Coronary artery (tissue), 2 donors: ENCODE measurements around the gene SRPX.

ENCODE experiments used
- DNase-seq: peaks from one replicate; pipeline ENCODE4 v3.0.0-alpha.2; 2017; ENCODE audit warnings: low spot score
- H3K27ac ChIP-seq, 2 donors: fragments of 200-600 bp; sonication (generic); one replicate each; pipeline ENCODE4 v1.5.1; 2016 to 2019
- H3K4me3 ChIP-seq: fragments of 200-600 bp; sonication (generic); 2 replicates; pipeline ENCODE4 v1.5.1; 2016; ENCODE audit warnings: mild to moderate bottlenecking, moderate library complexity
- TF ChIP-seq, protein P1 (sequence below): fragments of 200-600 bp; sonication (generic); IDR thresholded peaks from one replicate; pipeline ENCODE4 v1.5.1; 2019; ENCODE audit warnings: antibody characterized with exemption

The SRPX gene

DNA sequence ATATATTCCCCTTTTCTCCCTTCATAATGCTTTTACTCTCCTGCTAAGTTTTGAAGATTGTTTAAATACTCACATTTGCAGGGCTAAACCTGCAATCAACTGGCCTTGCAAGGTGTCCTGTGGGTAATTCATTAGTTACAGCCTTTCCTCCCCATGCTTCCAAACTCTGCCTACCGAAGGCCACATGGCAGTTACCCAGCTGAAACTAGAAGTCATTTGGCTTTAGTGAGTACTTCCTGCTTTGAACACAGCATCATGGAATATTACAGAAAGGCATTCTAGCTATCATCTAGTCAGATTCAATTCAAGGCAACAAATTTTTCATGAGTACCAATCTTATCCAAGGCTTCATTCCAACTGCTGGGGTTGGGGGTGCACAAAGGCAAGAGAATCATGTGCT lies 55.6 kb downstream of the SRPX start:
- Histone ChIP-seq H3K27ac (no peak overlapping the region), H3K4me3 (no peak overlapping the region)
- TF ChIP-seq, protein P1, sequence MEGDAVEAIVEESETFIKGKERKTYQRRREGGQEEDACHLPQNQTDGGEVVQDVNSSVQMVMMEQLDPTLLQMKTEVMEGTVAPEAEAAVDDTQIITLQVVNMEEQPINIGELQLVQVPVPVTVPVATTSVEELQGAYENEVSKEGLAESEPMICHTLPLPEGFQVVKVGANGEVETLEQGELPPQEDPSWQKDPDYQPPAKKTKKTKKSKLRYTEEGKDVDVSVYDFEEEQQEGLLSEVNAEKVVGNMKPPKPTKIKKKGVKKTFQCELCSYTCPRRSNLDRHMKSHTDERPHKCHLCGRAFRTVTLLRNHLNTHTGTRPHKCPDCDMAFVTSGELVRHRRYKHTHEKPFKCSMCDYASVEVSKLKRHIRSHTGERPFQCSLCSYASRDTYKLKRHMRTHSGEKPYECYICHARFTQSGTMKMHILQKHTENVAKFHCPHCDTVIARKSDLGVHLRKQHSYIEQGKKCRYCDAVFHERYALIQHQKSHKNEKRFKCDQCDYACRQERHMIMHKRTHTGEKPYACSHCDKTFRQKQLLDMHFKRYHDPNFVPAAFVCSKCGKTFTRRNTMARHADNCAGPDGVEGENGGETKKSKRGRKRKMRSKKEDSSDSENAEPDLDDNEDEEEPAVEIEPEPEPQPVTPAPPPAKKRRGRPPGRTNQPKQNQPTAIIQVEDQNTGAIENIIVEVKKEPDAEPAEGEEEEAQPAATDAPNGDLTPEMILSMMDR: no peak
- DNase-seq: no peak

DNA sequence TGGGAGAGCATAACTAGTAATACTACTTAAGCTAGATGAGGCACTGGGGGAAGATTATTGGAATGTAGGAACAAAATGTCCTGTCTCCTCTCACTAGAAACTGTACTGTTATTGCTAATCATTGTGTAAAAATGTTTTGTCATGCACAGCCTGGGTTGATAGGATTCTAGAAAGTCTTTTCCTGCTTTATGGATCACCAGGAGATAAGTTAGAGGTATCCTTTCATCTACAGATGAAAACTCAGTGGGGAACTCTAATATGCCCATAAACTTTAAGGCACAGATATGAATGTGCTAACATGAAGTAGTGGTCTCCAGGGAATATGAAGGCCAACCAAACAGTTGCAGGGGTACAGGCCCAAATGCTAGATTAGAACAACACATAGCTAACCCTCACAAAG lies 57.5 kb downstream of the SRPX start:
- no peak overlapping the region for H3K4me3 ChIP-seq
- no peak overlapping the region for H3K27ac ChIP-seq
- TF ChIP-seq, protein P1: no peak
- DNase-seq: no peak

DNA sequence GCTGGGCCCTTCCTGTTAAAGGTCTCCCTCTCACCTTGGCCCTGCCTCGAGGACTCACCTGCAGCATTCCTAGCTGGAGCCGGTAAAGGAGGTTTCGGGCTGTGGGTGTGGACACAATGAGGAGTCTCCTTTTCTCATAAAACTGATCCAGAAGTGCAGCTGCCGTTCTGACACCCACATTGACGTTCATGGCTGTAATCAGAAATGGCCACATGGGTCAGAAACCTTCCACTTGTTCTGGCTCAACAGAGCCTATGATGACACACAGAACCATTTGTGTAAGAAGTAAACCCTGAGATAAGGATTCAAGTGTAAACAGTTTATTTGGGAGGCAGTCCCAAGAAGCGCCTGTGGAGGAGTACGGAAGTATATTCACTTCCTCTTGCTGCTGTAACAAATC lies 63.8 kb downstream of the SRPX start:
- no peak for DNase-seq
- Histone ChIP-seq H3K4me3 (no peak overlapping the region), H3K27ac (no peak overlapping the region)
- TF ChIP-seq, protein P1: no peak

DNA sequence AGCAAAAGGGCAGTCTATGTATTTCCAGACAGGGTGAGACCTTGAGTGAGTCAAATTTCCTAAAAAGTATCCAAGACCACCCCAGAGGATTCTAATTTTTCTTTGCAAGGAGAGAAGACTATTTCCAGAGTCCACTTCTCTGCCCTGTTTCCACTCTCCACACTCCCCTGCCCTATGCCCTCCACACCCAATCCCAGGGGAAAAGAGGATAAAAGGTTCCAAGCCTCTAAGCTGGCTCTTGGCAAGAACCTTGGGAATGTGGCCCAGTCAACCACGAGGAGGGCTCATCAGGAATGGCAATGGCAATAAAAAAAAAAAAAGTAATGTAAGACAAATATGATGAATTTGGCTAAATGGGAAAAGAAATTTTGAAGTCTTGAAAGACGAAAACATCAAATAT lies 65.9 kb downstream of the SRPX start:
- Histone ChIP-seq H3K27ac (no peak overlapping the region), H3K4me3 (no peak overlapping the region)
- DNase-seq: no peak
- TF ChIP-seq, protein P1: no peak

DNA sequence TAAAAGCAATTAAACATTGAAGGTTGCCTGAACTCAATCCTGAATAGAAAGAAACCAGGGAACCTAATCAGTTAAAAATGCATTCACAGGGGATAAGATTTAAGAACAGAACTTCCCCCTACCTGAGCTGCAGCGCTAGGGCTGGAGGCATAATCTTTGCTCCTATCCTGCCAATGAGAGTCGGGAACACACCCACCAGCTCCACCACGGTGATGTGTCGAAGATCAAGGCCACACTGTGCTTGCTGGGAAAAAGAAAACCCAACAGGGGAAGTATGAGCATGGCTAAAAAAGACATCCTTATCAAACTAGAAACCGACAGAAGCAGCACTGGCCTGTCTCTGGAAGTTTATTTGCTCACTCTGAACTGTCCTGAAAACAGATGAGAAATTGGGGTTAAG lies 66.3 kb downstream of the SRPX start:
- DNase-seq: no peak
- H3K27ac ChIP-seq: no peak overlapping the region
- H3K4me3 ChIP-seq: no peak overlapping the region
- TF ChIP-seq, protein P1: no peak

DNA sequence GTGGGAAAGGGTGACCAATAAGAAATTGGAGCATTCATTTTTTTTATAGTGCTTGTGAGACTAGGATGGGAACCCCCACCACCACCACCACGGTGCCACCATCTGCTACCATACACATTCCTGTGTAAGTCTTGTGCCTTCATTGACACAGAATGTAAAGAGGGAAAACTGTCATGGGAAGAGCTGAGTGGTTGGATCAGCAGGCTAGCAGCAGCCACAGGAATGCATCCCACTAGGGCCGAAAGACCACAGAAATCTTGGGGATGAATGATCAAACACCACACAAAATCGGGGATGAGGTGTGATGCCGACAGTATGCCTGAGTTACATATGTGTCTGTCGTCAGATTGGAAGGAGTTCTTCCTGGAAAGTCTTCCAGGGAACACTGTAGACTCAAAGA lies 69.2 kb downstream of the SRPX start:
- H3K27ac ChIP-seq: no peak overlapping the region
- DNase-seq: no peak
- TF ChIP-seq, protein P1: no peak
- H3K4me3 ChIP-seq: no peak overlapping the region

DNA sequence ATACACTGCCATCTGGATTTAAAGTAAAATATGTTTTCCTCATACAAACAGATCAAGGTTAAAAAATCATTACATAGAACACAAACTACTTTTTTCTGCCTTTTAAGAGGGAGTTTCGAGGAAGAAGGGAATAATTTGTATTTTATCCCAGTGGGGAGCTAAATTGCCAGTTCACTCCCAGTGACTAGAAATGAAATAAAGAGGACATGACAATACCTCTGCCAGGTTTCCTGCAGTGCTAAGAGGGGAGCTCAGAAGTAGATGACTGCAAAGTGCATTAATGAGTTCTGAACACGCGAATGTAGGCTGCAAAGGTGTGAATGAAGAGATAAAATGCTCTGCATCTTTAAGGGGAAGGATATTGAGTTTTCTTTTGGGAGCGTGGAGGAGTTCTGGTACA lies 69.7 kb downstream of the SRPX start:
- DNase-seq: no peak
- Histone ChIP-seq H3K27ac (no peak overlapping the region), H3K4me3 (no peak overlapping the region)
- TF ChIP-seq, protein P1: no peak
